ENCODE measurements around the gene ZSCAN5B.
"Not testable (repeated sequence)": the region's sequence is repeated elsewhere in the genome, so short reads cannot be mapped to it uniquely, and the experiment has no call there.

The ZSCAN5B gene

DNA sequence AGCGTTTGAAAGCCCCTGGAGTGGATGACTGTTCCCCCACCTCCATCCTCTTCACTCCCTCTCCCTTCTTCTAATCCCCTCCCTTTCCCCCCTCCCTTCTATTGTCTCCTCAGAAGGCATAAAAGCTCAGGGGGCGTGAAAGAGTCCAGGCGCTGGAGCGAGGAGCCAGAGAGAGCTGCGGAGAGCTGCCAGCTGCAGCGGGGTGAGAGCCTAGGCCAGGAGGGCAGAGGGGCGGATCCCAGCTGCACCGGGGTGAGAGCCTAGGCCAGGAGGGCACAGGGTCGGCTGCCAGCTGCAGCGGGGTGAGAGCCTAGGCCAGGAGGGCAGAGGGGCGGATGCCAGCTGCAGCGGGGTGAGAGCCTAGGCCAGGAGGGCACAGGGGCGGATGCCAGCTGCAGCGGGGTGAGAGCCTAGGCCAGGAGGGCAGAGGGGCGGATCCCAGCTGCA is 21.7 kb downstream of the ZSCAN5B start, which contains the start of gene GALP:
Gene GALP (plus strand): TSS at position 148 of the 447 bp plus-strand sequence. CDS start 1,101 bp downstream, outside the sequence.
- not testable (repeated sequence) for DNase-seq

GRCh38 chr19:56174550-56174949 is 23.0 kb downstream of the ZSCAN5B start:
- DNase-seq = no peak

DNA sequence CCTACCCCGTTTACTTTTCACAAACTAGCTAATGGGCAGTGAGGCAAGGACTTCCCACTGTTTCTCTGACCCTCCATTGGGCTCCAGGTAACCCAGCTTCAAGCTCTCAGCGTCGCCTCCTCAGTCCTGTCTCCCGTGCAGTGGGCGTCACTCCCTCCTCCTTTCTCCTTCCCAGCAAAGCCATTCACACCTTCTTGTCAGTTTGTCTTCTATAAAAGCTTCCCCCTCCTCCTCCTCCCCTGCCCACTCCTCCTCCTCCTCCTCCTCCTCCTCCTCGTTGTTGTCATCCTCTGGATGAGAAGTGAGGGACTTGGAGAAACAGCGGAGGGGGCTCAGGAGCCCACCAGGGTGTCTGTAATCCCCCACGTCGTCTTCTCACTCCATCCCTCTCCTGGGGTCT is 23.5 kb downstream of the ZSCAN5B start:
- no peak for DNase-seq

DNA sequence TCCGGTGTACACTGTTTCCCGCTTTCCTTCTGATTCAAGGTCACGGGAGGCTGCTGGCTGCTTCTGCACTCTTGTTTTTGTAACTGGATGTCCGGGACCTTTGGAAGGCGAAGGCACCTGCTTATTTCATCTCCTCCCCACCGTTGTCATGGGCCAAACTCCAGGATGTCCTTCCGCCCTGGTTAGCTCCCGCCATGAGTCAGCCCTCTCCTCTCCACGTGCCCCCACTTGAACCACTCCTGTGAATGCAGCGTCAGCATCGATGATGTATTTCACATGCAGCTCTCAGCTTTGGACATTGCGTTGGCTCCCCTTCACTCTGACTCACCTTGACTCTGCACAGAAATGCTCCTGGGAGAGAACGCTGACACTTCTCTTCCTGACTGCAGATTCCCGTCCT is 27.3 kb downstream of the ZSCAN5B start:
- no peak for DNase-seq

DNA sequence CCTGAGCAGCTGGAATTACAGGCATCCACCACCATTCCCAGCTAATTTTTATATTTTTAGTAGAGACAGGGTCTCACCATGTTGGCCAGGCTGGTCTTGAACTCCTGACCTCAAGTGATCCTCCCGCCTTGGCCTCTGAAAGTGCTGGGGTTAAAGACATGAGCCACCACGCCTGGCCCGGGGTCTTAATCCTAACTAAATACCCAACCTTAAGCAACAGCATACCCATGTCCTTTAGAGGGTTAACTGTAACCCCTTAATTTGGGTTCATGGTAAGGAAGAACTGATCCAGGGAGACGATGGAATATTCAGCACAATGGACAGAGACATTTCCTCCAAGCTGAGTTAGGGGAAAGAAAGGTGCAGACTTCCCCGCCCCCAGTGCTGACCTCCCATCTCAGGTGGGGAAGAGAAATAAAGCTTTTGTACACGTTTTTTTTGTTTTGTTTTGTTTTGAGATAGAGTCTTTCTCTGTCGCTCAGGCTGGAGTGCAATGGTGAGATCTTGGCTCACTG is 30.5 kb downstream of the ZSCAN5B start:
- no peak for DNase-seq

GRCh38 chr19:56163097-56163496 is 34.5 kb downstream of the ZSCAN5B start:
- no peak for DNase-seq

GRCh38 chr19:56162258-56162657 is 35.3 kb downstream of the ZSCAN5B start:
- no peak for DNase-seq

DNA sequence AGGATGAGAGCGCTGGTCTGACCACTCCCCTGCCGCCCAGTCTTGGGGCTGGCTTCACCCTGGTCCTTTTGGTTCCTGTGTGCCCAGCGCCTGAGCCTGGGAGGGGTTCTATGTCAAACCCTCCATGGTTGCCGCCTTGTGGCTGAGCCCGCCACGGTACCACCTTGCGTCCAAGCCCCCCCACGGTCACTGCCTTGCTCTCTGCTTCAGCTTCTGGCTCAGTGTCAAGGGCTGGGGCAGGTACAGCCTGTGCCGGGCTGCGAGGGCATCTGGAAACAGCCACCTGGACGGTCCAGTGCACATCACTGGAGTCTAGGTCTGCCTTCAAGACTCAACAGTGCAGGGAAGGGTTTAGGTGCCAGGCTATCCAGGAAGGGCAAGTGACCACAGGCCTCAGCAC is 36.0 kb downstream of the ZSCAN5B start:
- no peak for DNase-seq

- no peak for DNase-seq
Observed at GRCh38 chr19:56159622-56160271, 37.8 kb downstream of the ZSCAN5B start.

DNA sequence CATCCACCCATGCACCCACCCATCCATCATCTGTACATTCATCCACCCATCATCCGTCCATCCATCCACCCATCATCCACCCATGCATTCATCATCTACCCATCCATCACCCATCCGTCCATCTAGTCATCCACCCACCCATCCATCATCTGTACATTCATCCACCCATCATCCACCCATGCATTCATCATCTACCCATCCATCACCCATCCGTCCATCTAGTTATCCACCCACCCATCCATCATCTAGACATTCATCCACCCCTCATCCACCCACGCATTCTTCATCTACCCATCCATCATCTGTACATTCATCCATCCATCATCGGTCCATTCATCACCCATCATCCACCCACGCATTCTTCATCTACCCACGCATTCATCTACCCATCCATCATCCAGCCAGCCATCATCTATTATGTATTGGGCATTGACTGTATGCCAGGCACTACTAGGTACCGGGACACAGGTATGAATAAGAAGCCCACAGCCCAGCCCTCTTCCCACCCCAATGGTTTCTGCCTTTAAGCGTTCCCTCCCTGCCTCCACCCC is 38.5 kb downstream of the ZSCAN5B start:
- DNase-seq = no peak

- no peak for DNase-seq
Observed at GRCh38 chr19:56158170-56158757, 39.3 kb downstream of the ZSCAN5B start.

GRCh38 chr19:56156768-56157167 is 40.8 kb downstream of the ZSCAN5B start:
- DNase-seq = no peak

GRCh38 chr19:56155124-56155687 is 42.4 kb downstream of the ZSCAN5B start:
- DNase-seq = no peak

- no peak for DNase-seq
Observed at GRCh38 chr19:56153507-56153906, 44.1 kb downstream of the ZSCAN5B start.

GRCh38 chr19:56152644-56153043 is 44.9 kb downstream of the ZSCAN5B start:
- no peak for DNase-seq

DNA sequence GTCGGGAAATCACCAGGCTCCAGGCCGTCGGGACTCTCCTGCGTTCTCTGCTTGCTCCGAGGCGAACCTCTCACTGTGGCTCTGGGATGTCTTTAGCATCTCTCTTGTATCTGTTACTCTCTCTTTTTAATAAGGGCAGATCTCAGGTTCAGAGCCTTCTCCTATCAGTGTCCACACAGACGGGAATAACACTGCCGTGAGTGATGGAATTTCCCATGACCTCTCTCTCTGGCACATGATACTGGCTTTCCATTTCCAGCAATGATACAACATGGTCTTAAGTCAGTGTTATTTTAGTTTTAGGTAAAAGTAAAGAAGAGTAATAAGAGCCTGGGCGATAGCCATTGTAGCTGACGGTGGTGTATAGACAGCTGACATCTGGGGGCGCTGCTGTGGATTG is 47.2 kb downstream of the ZSCAN5B start:
- DNase-seq = no peak

DNA sequence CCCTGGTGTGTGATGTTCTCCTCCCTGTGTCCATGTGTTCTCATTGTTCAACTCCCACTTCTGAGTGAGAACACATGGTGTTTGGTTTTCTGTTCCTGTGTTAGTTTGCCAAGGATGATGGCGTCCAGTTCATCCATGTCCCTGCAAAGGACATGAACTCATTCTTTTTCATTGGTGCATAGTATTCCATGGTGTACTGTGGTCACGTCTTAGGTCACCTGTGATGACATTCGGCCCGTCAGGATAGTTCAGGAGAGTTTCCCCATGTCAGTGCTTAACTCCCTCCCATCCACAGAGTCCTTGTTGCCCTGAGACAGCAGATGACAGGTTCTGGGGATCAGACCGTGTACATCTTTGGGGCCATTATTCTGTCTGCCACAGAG is 47.9 kb downstream of the ZSCAN5B start:
- DNase-seq = no peak

GRCh38 chr19:56148955-56149655 is 48.5 kb downstream of the ZSCAN5B start:
- not testable (repeated sequence) for DNase-seq

DNA sequence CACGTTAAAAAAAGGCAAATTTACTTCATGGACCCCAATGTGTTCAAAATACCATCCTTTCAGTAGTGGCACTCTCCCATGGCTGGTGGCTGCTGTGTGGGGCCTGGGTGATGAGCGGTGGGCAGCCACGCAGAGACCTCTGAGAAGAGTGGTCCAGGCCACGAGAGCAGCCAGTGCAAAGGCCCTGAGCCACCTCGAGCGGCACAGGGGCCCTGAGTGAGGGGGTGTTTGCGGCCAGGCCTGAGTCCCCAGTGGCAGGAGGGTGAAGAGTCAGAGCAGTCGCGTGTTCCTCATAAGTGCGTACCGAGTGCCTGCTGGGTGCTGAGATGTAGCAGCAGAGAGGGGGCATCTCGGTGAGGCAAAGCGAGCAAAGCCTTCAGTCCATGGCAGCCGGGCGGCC is 49.5 kb downstream of the ZSCAN5B start:
- DNase-seq = no peak

GRCh38 chr19:56147307-56147706 is 50.3 kb downstream of the ZSCAN5B start:
- no peak for DNase-seq

DNA sequence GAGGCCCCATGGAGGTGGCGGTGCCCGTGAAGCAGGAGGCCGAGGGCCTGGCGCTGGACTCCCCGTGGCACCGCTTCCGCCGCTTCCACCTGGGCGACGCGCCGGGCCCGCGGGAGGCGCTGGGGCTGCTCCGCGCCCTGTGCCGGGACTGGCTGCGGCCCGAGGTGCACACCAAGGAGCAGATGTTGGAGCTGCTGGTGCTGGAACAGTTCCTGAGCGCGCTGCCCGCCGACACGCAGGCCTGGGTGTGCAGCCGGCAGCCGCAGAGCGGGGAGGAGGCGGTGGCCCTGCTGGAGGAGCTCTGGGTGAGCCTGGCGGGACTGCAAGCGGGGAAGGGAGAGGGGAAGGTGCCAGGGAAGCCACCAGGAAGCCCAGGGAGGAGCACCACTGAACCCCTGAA is 50.7 kb downstream of the ZSCAN5B start:
- no peak for DNase-seq

- DNase-seq = no peak
Observed at GRCh38 chr19:56145698-56146097, 51.9 kb downstream of the ZSCAN5B start.

DNA sequence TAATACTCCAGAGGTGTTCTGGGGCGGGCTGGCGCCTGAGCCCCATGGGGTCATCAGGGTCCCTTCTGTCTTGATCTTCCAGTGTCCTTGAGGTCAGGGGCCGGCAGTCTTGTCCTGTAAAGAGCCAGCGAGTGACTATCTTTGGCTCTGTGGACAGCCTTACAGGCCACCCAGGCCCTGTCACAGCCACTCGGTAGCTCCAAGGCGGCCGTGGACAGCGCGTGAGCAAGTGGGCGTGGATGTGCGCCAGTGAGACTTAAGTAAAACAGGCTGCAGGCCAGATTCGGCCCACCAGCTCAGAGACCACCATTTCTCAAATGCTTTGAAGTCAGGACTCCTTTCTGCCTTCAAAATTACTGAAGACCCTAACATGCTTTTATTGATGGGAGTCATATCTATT is 52.8 kb downstream of the ZSCAN5B start:
- DNase-seq = no peak
